ENCODE data around the gene KDM4C. TPM values are rescaled to one million over a fixed set of nuclear protein-coding genes. Genes with fewer than 3 reads are reported as not detected.

Gene KDM4C
- total and polyA plus RNA-seq, 2 donors (not counting 1 experiment from before 2014, with no cell fraction given): 13.0 to 39.0 TPM

DNA sequence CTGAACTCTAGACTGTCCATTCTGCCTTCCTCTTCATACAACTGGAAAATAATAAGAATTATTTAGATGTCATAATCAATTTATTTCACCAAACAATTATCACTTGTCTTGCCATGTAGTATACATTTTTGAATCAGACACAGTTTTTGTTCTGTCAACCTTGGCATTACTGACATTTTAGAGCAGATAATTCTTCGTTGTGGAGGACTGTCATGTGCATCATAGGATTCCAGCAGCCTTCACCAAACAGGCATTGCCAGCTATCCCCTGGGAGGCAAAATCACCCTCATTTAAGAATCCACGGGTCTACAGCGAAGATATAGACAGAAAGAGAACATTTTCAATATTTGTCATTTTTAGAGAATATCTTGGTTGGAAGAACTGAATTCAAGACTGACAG lies 293.9 kb downstream of the KDM4C start:
- no peak overlapping the region for H3K4me2 ChIP-seq (ENCODE audit: extremely low read depth, insufficient read depth, low read length)
- H3K4me3 ChIP-seq (replicated peaks in 1 of 4; ENCODE audit: control extremely low read depth in 1 of 4, insufficient read depth in 1 of 4, low read depth in 3 of 4, low read length in 4 of 4): no peak overlapping the region
- H3K9me3 ChIP-seq (ENCODE audit: control insufficient read depth, insufficient read depth, low read depth, low read length): no peaks in the 10 kb centered on the region
- TF ChIP-seq EZH2 (IDR thresholded peaks at IDR 0.05; ENCODE audit: low read length, missing control alignments): no peak
- TF ChIP-seq, protein P1, sequence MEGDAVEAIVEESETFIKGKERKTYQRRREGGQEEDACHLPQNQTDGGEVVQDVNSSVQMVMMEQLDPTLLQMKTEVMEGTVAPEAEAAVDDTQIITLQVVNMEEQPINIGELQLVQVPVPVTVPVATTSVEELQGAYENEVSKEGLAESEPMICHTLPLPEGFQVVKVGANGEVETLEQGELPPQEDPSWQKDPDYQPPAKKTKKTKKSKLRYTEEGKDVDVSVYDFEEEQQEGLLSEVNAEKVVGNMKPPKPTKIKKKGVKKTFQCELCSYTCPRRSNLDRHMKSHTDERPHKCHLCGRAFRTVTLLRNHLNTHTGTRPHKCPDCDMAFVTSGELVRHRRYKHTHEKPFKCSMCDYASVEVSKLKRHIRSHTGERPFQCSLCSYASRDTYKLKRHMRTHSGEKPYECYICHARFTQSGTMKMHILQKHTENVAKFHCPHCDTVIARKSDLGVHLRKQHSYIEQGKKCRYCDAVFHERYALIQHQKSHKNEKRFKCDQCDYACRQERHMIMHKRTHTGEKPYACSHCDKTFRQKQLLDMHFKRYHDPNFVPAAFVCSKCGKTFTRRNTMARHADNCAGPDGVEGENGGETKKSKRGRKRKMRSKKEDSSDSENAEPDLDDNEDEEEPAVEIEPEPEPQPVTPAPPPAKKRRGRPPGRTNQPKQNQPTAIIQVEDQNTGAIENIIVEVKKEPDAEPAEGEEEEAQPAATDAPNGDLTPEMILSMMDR (conservative IDR thresholded peaks at IDR 0.05 in 1 of 2, IDR thresholded peaks at IDR 0.05 in 1 of 2; ENCODE audit: low read depth in 1 of 2, low read length in 2 of 2): no peak
- no peaks in the 10 kb centered on the region for H3K79me2 ChIP-seq (ENCODE audit: control insufficient read depth, insufficient read depth, low read length)
- peaks cover 2% of the 10 kb centered on the region for H3K36me3 ChIP-seq (ENCODE audit: control insufficient read depth, insufficient read depth, low read length)
- H3K9ac ChIP-seq (ENCODE audit: insufficient read depth, low read length): no peak overlapping the region
- H4K20me1 ChIP-seq (ENCODE audit: control insufficient read depth, extremely low read depth, insufficient read depth, low read length): no peaks in the 10 kb centered on the region
- no peaks in the 10 kb centered on the region for H3K4me1 ChIP-seq (ENCODE audit: control insufficient read depth, extremely low read depth, insufficient read depth, low read length)
- no peak overlapping the region for H2AFZ ChIP-seq (ENCODE audit: low read length)
- no peaks in the 10 kb centered on the region for H3K27me3 ChIP-seq (ENCODE audit: control insufficient read depth, insufficient read depth, low read length)
- H3K27ac ChIP-seq (ENCODE audit: insufficient read depth, low read length): no peak overlapping the region
- DNase-seq (ENCODE audit: low read depth in 2 of 2): no peak

DNA sequence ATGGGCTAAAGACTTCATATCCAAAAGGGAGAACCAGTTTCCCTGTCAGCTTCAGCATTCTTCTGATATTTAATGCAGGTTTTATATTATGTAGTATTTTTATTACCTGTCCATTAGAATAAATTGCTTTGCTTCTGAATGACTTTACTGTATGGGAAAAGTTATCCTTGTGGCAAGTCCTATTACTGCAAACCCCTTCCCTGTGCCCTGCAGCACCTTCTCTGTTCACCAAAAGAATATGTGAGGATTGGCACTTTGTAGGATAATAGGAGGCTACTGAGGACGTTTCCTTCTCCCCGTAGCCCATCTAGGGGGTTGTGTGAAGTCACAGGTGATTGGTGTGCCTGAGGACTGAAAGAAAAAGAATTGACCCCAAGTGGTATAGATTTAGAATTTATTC lies 296.1 kb downstream of the KDM4C start:
- H3K4me2 ChIP-seq (ENCODE audit: extremely low read depth, insufficient read depth, low read length): no peak overlapping the region
- no peaks in the 10 kb centered on the region for H4K20me1 ChIP-seq (ENCODE audit: control insufficient read depth, extremely low read depth, insufficient read depth, low read length)
- H3K4me1 ChIP-seq (ENCODE audit: control insufficient read depth, extremely low read depth, insufficient read depth, low read length): no peaks in the 10 kb centered on the region
- no peak overlapping the region for H2AFZ ChIP-seq (ENCODE audit: low read length)
- H3K36me3 ChIP-seq (ENCODE audit: control insufficient read depth, insufficient read depth, low read length): peaks cover 2% of the 10 kb centered on the region
- no peaks in the 10 kb centered on the region for H3K27me3 ChIP-seq (ENCODE audit: control insufficient read depth, insufficient read depth, low read length)
- no peak overlapping the region for H3K27ac ChIP-seq (ENCODE audit: insufficient read depth, low read length)
- TF ChIP-seq, protein P1 (conservative IDR thresholded peaks at IDR 0.05 in 1 of 2, IDR thresholded peaks at IDR 0.05 in 1 of 2; ENCODE audit: low read depth in 1 of 2, low read length in 2 of 2): no peak
- TF ChIP-seq EZH2 (IDR thresholded peaks at IDR 0.05; ENCODE audit: low read length, missing control alignments): no peak
- H3K79me2 ChIP-seq (ENCODE audit: control insufficient read depth, insufficient read depth, low read length): no peaks in the 10 kb centered on the region
- DNase-seq (ENCODE audit: low read depth in 2 of 2): no peak
- H3K9me3 ChIP-seq (ENCODE audit: control insufficient read depth, insufficient read depth, low read depth, low read length): no peaks in the 10 kb centered on the region
- H3K9ac ChIP-seq (ENCODE audit: insufficient read depth, low read length): no peak overlapping the region
- no peak overlapping the region for H3K4me3 ChIP-seq (replicated peaks in 1 of 4; ENCODE audit: control extremely low read depth in 1 of 4, insufficient read depth in 1 of 4, low read depth in 3 of 4, low read length in 4 of 4)

DNA sequence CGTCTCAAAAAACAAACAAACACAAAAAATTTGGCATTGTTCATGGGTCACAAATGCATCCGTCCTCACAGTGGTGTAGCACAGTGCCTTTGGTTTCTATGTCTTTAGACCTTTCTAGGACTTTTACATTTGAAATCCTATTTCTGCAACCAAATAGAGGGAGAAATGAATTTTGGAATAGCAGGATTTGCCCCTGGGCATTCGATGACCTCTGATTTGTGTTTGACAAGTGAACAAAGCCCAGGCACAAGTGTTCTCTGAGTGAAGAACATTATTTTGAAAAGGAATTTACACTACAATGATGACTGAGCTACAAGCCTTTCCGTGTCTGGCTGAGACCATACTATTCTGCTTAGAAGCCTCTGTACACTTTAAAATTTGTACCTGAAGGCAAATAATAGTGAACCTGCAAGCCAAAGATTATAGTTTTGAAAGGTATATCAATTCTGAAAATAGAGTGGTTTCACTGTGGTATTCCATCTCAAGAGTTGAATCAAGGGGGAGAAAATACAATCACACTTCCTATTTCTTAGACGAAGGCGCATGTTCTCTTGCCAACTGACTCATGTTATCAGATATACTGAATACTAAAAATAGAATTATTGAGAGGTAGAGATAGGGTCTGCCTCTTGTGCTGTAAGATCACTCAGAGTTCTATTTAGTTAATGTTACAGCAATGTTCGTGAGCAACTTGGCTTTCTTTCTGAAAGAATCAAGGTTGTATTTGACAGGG lies 297.6 kb downstream of the KDM4C start:
- Histone ChIP-seq H3K36me3 (ENCODE audit: control insufficient read depth, insufficient read depth, low read length) (peaks cover 2% of the 10 kb centered on the region), H3K27ac (ENCODE audit: insufficient read depth, low read length) (no peak overlapping the region), H2AFZ (ENCODE audit: low read length) (no peak overlapping the region), H3K9ac (ENCODE audit: insufficient read depth, low read length) (no peak overlapping the region), H3K4me3 (replicated peaks in 1 of 4; ENCODE audit: control extremely low read depth in 1 of 4, insufficient read depth in 1 of 4, low read depth in 3 of 4, low read length in 4 of 4) (no peak overlapping the region), H3K4me2 (ENCODE audit: extremely low read depth, insufficient read depth, low read length) (no peak overlapping the region), H3K4me1 (ENCODE audit: control insufficient read depth, extremely low read depth, insufficient read depth, low read length) (no peaks in the 10 kb centered on the region), H4K20me1 (ENCODE audit: control insufficient read depth, extremely low read depth, insufficient read depth, low read length) (no peaks in the 10 kb centered on the region), H3K79me2 (ENCODE audit: control insufficient read depth, insufficient read depth, low read length) (no peaks in the 10 kb centered on the region), H3K9me3 (ENCODE audit: control insufficient read depth, insufficient read depth, low read depth, low read length) (no peaks in the 10 kb centered on the region), H3K27me3 (ENCODE audit: control insufficient read depth, insufficient read depth, low read length) (no peaks in the 10 kb centered on the region)
- no peak for TF ChIP-seq EZH2 (IDR thresholded peaks at IDR 0.05; ENCODE audit: low read length, missing control alignments)
- TF ChIP-seq, protein P1 (conservative IDR thresholded peaks at IDR 0.05 in 1 of 2, IDR thresholded peaks at IDR 0.05 in 1 of 2; ENCODE audit: low read depth in 1 of 2, low read length in 2 of 2): no peak
- DNase-seq (ENCODE audit: low read depth in 2 of 2): peak in 1 of 2 donors; percentile 39
